Mammary microvascular endothelial cell (primary cell): ENCODE data around the gene PMFBP1. TPM values are rescaled to one million over a fixed set of nuclear protein-coding genes. Genes with fewer than 3 reads are reported as not detected.

Experiments used
- total RNA-seq: library from RNA; depleted of rRNA; stranded (reverse); fragments of >200 nt; gene quantifications from 2 replicates; pipeline ENCODE4 v1.2.3, GENCODE V29; 2015

Gene PMFBP1
- total RNA-seq: 0.93 TPM in 1 of 2 replicates, not detected in the other

GRCh38 chr16:72172105-72173034 is at the start of gene PMFBP1:
TSS of gene PMFBP1 (minus strand) at chr16:72172155. CDS start at chr16:72171208, 947 bp downstream.

GRCh38 chr16:72093448-72094265 is 78.3 kb downstream of the PMFBP1 start, which contains the start of the genes DHX38 and TXNL4B:
TSS of gene DHX38 (plus strand) at chr16:72093847. CDS start at chr16:72096158, 2,311 bp downstream.
TSS of gene TXNL4B (minus strand) at chr16:72093620. CDS start at chr16:72090749, 2,871 bp downstream.

Other genes starting within 250 kb of the PMFBP1 start
- not detected in 2 replicates for gene PKD1L3, start 171.8 kb downstream of the PMFBP1 start, total RNA-seq
- 7.4 and 8.2 TPM in 2 replicates for gene DHODH, start 163.4 kb downstream of the PMFBP1 start, total RNA-seq
- not detected in 2 replicates for gene HP, start 117.7 kb downstream of the PMFBP1 start, total RNA-seq
- not detected in 2 replicates for gene HPR, start 108.9 kb downstream of the PMFBP1 start, total RNA-seq
- gene TXNL4B, start 78.5 kb downstream of the PMFBP1 start, total RNA-seq: 7.1 and 13.0 TPM in 2 replicates
- 34.8 and 46.0 TPM in 2 replicates for gene DHX38, start 78.3 kb downstream of the PMFBP1 start, total RNA-seq